Lung (tissue), 12 donors: Measurements from ENCODE around the gene SLC25A3. TPM values are rescaled to one million over a fixed set of nuclear protein-coding genes. Genes with fewer than 3 reads are reported as not detected.
A peak's percentile ranks its signal among the peaks of the same experiment; 100 is the strongest.

ENCODE experiments used
- ATAC-seq: fragments of 200-7000 bp; cut with Tn5 transposase; one replicate; pipeline ENCODE4 v1.9.1; 2020; ENCODE audit warnings: moderate number of reproducible peaks; ENCODE audit not compliant: insufficient read depth, low FRiP score
- DNase-seq, 3 donors: peaks; one replicate each; pipeline ENCODE4 v3.0.0-alpha.2; 2013 to 2017
- H3K27ac ChIP-seq, 2 donors: one replicate each; pipeline ENCODE4 v1.5.1; 2013; ENCODE audit warnings: mild to moderate bottlenecking in 2 of 2, moderate library complexity in 2 of 2, control low read depth in 1 of 2, inconsistent platforms in 1 of 2, low read depth in 1 of 2, low read length in 1 of 2
- H3K27me3 ChIP-seq, 3 donors: one replicate each; pipeline ENCODE4 v1.5.1; 2013; ENCODE audit warnings: low read length in 2 of 3; ENCODE audit not compliant: control insufficient read depth in 3 of 3, insufficient read depth in 3 of 3
- H3K36me3 ChIP-seq, 4 donors: one replicate each; pipeline ENCODE4 v1.5.1; 2013; ENCODE audit warnings: low read length in 4 of 4, mild to moderate bottlenecking in 1 of 4, moderate library complexity in 1 of 4; ENCODE audit not compliant: control insufficient read depth in 4 of 4, insufficient read depth in 4 of 4
- H3K4me1 ChIP-seq, 5 donors: one replicate each; pipeline ENCODE4 v1.5.1; 2013; ENCODE audit warnings: low read length in 5 of 5, mild to moderate bottlenecking in 2 of 5, moderate library complexity in 1 of 5; ENCODE audit not compliant: control insufficient read depth in 5 of 5, insufficient read depth in 5 of 5
- H3K4me3 ChIP-seq: one replicate; pipeline ENCODE4 v1.5.1; 2013; ENCODE audit warnings: mild to moderate bottlenecking, control low read depth, moderate library complexity
- H3K9ac ChIP-seq, 2 donors: one replicate each; pipeline ENCODE4 v1.5.1; 2013; ENCODE audit warnings: low read length in 2 of 2, control low read depth in 1 of 2; ENCODE audit not compliant: insufficient read depth in 1 of 2
- H3K9me3 ChIP-seq, 4 donors: one replicate each; pipeline ENCODE4 v1.5.1; 2013; ENCODE audit warnings: low read length in 3 of 4, mild to moderate bottlenecking in 1 of 4, moderate library complexity in 1 of 4; ENCODE audit not compliant: control insufficient read depth in 4 of 4, insufficient read depth in 3 of 4
- CTCF ChIP-seq: IDR thresholded peaks from 2 replicates; pipeline ENCODE4 v1.5.1; 2012; ENCODE audit warnings: mild to moderate bottlenecking; ENCODE audit errors: control extremely low read depth, extremely low read depth
- WGBS, 2 donors: extraction: QIAGEN DNeasy Blood & Tissue Kit; methylation state at CpG; one replicate each; pipeline ENCODE4 v1.1.7; 2013; 5-methylcytosine and 5-hydroxymethylcytosine counted together
- polyA plus RNA-seq, 2 donors: library from polyadenylated mRNA; stranded (reverse); fragments of 200-250 nt; gene quantifications; one replicate each; pipeline ENCODE4 v1.2.1, GENCODE V29; 2013
- total RNA-seq, 2 donors: library from RNA; depleted of rRNA in 1 of 2; stranded (reverse); fragments of >200 nt in 1 of 2; gene quantifications; one replicate each; pipeline ENCODE4 v1.2.1, GENCODE V29; 2014 to 2021
- donor health status: control.
- donor health status: control.
- donor health status: Bipolar disorder and iron deficiency.
- donor health status: healthy.
- donor health status: DM: yes; HTN: yes; CAD: no.

The SLC25A3 gene
- total and polyA plus RNA-seq, 4 donors, result 331 to 575 (median 369) TPM

GRCh38 chr12:98635657-98636323, 42.3 kb downstream of the SLC25A3 start:
- ATAC-seq (peak; percentile 76), DNase-seq (peak in 2 of 3 donors; percentile 52 to 72)
- H3K36me3 ChIP-seq, result peaks cover 0 to 8% (median 1%) of the 10 kb centered on the region in 4 donors
- no peak overlapping the region for H3K4me3 ChIP-seq
- TF ChIP-seq CTCF, result no peak
- WGBS, 2 donors, result 72 to 84% methylated on average over 4 of the region's 4 CpGs
- H3K27me3 ChIP-seq, result no peaks in the 10 kb centered on the region
- H3K9me3 ChIP-seq, result no peaks in the 10 kb centered on the region
- peaks cover 0 to 5% (median 0%) of the 10 kb centered on the region in 5 donors for H3K4me1 ChIP-seq
- H3K9ac ChIP-seq, result no peak overlapping the region
- H3K27ac ChIP-seq, result no peak overlapping the region

GRCh38 chr12:98637068-98637467, 43.6 kb downstream of the SLC25A3 start:
- H3K27me3 ChIP-seq, result no peaks in the 10 kb centered on the region
- no peak for TF ChIP-seq CTCF
- no peaks in the 10 kb centered on the region for H3K9me3 ChIP-seq
- WGBS, 2 donors, result 83 to 86% methylated on average over 2 of the region's 2 CpGs
- peaks cover 0 to 5% (median 0%) of the 10 kb centered on the region in 5 donors for H3K4me1 ChIP-seq
- H3K36me3 ChIP-seq, result peaks cover 0 to 8% (median 1%) of the 10 kb centered on the region in 4 donors
- no peak overlapping the region for H3K4me3 ChIP-seq
- H3K27ac ChIP-seq, result no peak overlapping the region
- H3K9ac ChIP-seq, result no peak overlapping the region
- no peak for ATAC-seq
- no peak for DNase-seq

GRCh38 chr12:98638009-98638408, 44.5 kb downstream of the SLC25A3 start:
- ATAC-seq (no peak), DNase-seq (no peak)
- WGBS, 2 donors, result 95 to 98% methylated on average over 2 of the region's 2 CpGs
- Histone ChIP-seq H3K9me3 (no peaks in the 10 kb centered on the region), H3K36me3 (peaks cover 0 to 3% (median 1%) of the 10 kb centered on the region in 4 donors), H3K4me3 (no peak overlapping the region), H3K27ac (no peak overlapping the region), H3K9ac (no peak overlapping the region), H3K4me1 (peaks cover 0 to 5% (median 0%) of the 10 kb centered on the region in 5 donors), H3K27me3 (no peaks in the 10 kb centered on the region)
- TF ChIP-seq CTCF, result no peak
